ENCODE results near the gene HIPK2. TPM values are rescaled to one million over a fixed set of nuclear protein-coding genes. Genes with fewer than 3 reads are reported as not detected.

HIPK2 gene
- total RNA-seq, 1 donor from 2014 or later: 45.1 TPM

- DNase-seq (ENCODE audit: low read depth): no peak
- H3K4me3 ChIP-seq (ENCODE audit: low read depth, low read length): no peak overlapping the region
- no peak for TF ChIP-seq CTCF (conservative IDR thresholded peaks at IDR 0.05; ENCODE audit: low read depth, low read length)
Measured at GRCh38 chr7:139623518-139623917, 154.3 kb downstream of the HIPK2 start.

- DNase-seq (ENCODE audit: low read depth): no peak
- TF ChIP-seq CTCF (conservative IDR thresholded peaks at IDR 0.05; ENCODE audit: low read depth, low read length): peak; percentile 85
Measured at GRCh38 chr7:139620676-139621344, 157.0 kb downstream of the HIPK2 start.

GRCh38 chr7:139619367-139619657 lies 158.5 kb downstream of the HIPK2 start:
- no peak for TF ChIP-seq CTCF (conservative IDR thresholded peaks at IDR 0.05; ENCODE audit: low read depth, low read length)
- no peak overlapping the region for H3K4me3 ChIP-seq (ENCODE audit: low read depth, low read length)
- DNase-seq (ENCODE audit: low read depth): no peak

More at GRCh38 chr7:139620676-139621344, 157.0 kb downstream of the HIPK2 start:
- H3K4me3 ChIP-seq (ENCODE audit: low read depth, low read length): no peak overlapping the region

GRCh38 chr7:139618482-139619366 lies 159.1 kb downstream of the HIPK2 start:
- H3K4me3 ChIP-seq (ENCODE audit: low read depth, low read length): no peak overlapping the region
- TF ChIP-seq CTCF (conservative IDR thresholded peaks at IDR 0.05; ENCODE audit: low read depth, low read length): peak; percentile 72
- no peak for DNase-seq (ENCODE audit: low read depth)

- no peak for DNase-seq (ENCODE audit: low read depth)
- TF ChIP-seq CTCF (conservative IDR thresholded peaks at IDR 0.05; ENCODE audit: low read depth, low read length): no peak
- no peak overlapping the region for H3K4me3 ChIP-seq (ENCODE audit: low read depth, low read length)
Measured at GRCh38 chr7:139617074-139617473, 160.7 kb downstream of the HIPK2 start.

GRCh38 chr7:139614886-139615285 lies 162.9 kb downstream of the HIPK2 start:
- no peak overlapping the region for H3K4me3 ChIP-seq (ENCODE audit: low read depth, low read length)
- DNase-seq (ENCODE audit: low read depth): no peak
- TF ChIP-seq CTCF (conservative IDR thresholded peaks at IDR 0.05; ENCODE audit: low read depth, low read length): no peak

All from epithelial cell of proximal tubule (primary cell).